ENCODE measurements around the gene DNAJC13.

Gene DNAJC13

GRCh38 chr3:132499071-132499470 is 81.8 kb downstream of the DNAJC13 start:
- no peak for DNase-seq

DNA sequence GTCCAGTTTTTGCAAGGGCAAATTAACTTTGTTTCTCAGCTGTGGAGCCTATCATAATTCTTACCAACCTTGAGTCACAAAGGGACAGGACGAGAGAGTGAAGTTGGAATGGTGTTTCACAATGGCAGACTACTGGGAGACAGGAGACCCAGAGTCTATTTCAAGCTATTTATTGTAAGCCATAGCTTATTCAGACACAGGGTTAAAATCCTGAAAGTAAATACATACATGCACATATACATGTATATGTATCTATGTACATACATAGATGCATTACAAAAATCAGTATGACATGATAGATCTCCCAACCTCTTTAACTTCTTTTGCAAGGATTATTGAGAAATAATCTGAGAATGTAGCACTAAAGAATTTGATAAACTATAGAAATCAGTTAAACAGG is 86.3 kb downstream of the DNAJC13 start:
- DNase-seq = no peak

DNA sequence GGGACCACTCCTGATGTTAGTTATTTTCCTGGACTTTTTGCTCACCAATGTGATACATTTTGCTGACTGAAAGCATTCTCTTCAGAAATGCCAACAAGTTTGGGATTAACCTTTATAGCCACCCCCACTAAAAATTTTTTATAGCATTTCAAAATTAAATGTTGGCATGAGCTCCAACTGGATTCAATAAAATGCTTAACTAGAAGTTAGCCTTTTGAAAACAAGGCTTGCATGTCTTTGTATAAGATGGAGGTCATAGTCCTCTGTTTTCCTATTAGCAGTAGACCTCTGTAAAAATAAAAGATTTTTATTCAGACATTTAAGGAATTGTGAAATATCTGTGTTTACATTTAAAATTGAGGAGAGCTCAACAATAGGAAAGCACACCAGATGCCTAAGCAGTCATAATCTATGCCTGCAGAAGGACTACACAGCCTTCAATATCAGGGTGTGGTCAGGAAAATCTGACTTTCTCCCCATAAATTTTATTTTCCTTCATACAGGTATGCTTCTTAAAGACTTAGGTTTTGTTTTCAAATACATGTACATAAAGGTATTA is 87.2 kb downstream of the DNAJC13 start:
- no peak for DNase-seq

DNA sequence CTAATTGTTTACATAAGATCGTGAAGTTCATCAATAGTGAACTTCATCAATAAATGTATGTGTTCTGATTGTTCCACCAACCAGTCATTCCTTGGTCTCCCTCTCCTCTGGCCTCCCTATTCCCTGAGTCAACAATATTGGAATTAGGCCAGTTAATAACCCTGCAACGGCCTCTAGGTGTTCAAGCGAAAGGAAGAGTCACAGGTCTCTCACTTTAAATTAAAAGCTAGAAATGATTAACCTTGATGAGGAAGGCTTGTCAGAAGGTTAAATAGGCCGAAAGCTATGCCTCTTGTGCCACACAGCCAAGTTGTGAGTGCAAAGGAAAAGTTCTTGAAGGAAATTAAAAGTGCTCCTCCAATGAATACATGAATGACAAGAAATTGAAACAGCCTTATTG is 90.4 kb downstream of the DNAJC13 start:
- no peak for DNase-seq

DNA sequence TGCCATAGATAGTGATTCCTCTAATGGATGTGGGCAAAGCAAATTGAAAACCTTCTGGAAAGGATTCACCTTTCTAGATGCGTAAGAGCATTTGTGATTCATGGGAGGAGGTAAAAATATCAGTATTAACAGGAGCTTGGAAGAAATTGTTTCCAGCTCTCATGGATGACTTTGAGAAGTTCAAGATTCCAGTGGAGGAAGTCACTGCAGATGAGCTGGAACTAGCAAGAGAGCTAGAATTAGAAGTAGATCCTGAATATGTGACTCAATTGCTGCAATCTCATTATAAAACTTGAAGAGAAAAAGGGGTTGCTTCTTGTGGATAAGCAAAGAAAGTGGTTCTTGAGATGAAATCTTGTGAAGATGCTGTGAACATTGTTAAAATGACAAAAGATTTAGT is 91.8 kb downstream of the DNAJC13 start:
- no peak for DNase-seq

DNA sequence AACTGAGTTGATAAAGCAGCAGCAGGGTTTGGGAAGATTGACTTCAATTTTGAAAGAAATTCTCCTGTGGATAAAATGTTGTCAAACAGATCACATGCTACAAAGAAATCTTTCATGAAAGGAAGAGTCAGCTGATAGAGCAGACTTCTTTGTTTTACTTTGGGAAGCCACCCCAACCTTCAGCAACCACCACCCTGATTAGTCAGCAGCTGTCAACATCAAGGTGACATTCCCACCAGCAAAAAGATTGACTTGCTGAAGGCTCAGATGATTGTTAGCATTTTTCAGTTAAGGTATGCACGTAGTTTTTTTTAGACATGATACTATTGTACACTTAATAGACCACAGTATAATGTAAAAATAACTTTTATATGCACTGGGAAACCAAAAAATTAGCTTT is 92.2 kb downstream of the DNAJC13 start:
- DNase-seq = no peak

GRCh38 chr3:132513057-132513456 is 95.8 kb downstream of the DNAJC13 start:
- DNase-seq = no peak

DNA sequence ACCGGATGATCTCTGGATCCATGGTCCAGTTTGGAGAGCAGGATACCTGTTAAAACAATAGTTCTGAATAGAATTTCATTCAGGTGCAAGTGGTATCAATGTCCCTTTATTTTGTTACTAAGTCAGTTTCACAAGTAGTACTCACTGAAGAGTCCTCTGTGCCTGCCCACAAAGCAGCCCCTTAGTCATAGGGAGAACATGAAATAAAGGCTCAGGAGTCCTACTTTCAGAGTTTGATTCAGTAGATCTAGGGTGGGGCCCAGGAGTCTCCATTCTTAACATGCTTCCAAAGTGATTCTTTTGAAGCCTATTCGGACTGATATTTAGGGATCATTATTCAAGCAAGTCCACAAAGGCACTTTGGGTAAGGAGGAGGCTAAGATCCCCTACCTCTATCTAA is 100.0 kb downstream of the DNAJC13 start:
- DNase-seq = no peak

GRCh38 chr3:132519914-132520313 is 102.6 kb downstream of the DNAJC13 start:
- DNase-seq = no peak

- DNase-seq = no peak
Observed at GRCh38 chr3:132521901-132522300, 104.6 kb downstream of the DNAJC13 start.

DNA sequence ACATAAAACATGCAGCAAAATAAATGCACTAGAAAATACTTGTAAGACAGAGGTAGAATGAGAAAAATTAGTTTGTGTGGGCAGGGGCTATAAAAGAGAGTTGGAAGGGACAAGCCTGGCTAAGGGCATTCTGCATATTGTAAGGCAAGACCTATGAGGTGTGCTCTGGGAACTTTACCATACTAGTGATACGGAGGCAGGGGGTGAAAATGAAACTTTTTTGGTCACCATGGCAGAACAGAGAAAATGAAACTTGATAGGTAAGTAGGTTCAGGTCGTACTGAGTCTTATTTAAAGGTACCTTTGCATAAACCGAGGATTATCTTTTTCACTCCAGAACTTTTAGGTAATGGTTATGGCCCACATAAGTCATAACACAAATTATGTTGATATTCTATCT is 105.1 kb downstream of the DNAJC13 start:
- no peak for DNase-seq

DNA sequence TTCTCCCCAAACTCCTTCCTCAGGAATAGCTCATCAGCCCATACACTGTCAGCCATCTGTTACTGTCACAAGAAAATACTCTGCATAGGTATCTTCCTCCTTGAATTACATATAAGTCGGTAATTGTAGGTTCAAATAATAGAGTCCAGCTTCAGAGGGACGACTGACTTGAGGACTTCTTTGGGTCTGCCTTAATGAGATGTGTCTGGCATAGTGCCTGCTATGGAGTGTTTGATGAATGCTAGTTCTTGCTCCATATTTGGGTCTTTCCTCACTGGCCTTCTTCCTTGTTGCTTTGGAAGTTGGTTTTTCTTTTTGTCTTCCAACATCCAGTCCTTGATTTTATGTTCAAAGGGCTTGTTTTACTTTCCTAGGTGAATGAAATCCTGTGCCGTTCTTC is 113.3 kb downstream of the DNAJC13 start:
- DNase-seq = no peak

DNA sequence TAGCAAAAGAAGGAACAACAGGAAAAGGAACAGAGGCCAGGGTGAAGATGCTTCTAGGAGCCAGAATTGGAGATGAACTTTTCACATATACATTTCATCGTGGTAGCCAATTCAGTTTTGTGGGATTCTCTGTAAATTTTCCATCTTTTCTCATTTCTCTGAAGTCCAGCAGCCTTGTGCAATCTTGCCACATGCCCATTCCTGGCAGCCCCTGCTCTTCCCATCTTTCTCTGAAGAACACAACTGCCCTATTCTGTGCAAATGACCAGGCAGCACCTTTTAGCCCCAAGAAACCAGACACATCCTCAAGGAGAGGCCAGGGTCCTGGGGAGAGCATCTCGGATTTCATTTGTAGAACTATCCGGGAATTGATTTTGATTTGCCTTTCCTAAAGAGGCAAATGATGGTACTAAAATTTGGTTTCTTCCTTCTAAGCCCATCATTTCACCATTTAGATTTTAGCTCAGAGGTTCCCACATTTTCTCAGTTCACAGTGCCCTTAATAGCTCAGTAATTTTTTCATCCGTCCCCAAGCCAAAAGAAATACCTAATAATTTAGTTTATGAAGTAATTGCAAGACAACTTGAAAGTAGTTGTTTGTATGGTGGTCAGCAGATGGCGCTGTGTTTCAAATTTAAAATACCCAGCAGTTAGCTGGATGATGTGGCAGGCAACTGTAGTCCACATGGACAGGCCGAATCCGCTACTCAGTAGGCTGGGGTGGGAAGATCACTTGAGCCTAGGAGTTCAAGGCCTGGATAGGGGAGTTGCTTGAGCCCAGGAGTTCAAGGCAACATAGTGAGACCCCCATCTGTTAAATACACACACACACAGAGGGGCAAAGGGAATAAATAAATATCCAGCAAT is 118.5 kb downstream of the DNAJC13 start:
- peak; percentile 74 for DNase-seq

DNA sequence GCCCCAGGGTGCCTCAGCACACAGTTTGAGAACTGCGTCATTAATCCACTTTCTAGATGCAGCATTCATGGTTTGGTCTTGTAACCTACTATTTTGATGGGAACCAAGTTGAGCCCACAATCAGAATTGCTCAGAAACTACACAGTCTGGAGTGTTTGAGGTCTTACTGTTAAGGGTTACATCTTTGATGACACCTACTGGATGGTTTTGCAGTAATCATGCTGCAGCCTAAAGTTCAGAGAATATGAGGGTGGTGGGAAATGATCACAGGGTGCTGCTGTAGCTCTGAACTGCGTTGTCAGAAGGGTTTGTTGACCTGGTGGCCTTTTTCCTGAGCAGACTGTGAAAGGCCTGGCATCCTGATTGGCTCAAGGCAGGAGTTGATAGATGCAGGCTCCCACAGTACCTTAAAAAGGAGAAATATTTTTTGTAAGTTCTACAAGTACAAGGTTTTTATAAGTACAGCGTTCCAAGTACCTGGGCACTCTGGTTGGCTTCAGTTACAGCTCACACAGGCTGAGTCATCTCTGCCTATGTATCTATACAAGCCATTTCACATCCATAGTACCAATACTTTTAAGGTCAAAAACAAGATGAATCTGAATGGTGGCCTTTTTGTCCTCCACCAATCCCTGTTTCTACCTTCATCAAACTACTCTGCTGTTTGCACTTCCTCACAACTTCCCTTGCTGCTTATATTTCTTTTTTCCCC is 119.3 kb downstream of the DNAJC13 start:
- DNase-seq = no peak

DNA sequence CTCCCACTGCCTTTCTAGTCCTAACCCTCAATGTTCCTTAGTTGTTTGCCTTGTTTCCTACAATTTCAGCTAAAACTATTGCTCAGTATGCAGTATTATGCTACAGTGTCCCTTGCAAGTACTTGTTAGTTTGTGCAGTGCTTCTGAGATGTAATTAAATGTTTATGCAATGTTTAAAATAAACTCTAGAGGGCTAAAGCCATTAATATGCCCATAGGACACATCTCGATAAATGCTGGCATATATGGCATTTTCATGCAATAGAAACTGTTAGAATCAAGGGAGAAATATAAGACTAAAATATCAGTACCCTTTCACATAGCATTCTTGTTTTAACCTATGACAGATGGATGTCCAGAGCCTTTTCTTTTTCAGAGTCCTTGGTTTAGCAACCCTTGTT is 120.0 kb downstream of the DNAJC13 start:
- DNase-seq = no peak

DNA sequence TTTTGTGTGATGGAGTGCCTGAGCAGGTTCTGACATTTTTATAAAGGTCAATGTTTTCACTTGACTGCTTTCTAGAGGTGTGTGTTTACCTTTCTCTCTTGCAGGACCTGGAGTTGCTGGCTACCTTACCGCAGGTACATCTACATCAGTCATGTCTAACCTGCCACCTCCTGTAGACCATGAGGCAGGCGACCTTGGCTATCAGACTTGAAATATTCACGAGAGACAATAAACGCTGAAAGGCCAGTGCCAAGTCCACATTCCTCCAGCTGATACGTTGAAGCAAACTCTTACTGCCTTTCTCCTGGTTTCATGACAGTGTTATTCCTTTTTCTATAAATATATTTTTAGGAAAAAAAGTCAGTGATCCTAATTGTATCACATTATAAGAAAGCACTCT is 120.8 kb downstream of the DNAJC13 start:
- DNase-seq = no peak

- no peak for DNase-seq
Observed at GRCh38 chr3:132539681-132540080, 122.4 kb downstream of the DNAJC13 start.

- no peak for DNase-seq
Observed at GRCh38 chr3:132542577-132542976, 125.3 kb downstream of the DNAJC13 start.

GRCh38 chr3:132543011-132543739 is 125.9 kb downstream of the DNAJC13 start:
- DNase-seq = no peak

GRCh38 chr3:132544130-132544529 is 126.8 kb downstream of the DNAJC13 start:
- DNase-seq = no peak

DNA sequence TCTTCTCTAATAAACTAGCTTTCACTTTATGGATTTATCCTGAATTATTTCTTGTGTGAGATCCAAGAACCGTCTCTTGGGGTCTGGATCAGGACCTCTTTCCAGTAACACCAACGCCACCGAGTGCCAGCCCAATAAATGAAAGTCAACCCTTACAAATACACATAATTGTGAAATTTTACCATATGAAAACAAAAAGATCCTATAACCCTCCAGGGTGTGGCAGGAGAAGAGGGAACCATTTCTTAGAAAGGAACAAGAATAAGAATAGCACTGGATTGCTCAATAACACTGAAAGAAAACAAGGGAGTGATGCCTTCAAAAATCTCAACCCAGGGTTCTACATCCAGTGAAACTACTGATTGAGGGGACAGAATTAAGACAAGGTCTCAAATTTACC is 128.2 kb downstream of the DNAJC13 start:
- DNase-seq = no peak

DNA sequence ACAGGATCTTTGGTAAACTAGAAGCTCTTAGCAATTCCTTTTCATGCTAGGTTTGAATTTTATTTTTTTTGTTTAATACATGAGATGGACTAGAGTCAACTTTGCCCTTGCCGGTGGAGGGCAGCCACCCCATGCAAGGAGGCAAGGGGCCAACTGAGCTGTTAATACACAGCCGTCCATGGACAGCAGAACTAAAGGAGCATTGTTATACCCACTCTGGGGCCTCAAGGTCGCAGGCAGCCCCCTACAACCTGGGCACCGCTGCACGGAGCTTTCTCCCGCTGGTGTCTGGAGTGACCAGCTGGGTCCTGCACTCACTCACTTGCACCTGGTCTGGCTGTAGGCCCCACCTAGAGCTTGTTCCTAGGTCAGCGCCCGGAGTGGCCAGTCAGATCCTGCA is 131.9 kb downstream of the DNAJC13 start:
- DNase-seq = no peak

DNA sequence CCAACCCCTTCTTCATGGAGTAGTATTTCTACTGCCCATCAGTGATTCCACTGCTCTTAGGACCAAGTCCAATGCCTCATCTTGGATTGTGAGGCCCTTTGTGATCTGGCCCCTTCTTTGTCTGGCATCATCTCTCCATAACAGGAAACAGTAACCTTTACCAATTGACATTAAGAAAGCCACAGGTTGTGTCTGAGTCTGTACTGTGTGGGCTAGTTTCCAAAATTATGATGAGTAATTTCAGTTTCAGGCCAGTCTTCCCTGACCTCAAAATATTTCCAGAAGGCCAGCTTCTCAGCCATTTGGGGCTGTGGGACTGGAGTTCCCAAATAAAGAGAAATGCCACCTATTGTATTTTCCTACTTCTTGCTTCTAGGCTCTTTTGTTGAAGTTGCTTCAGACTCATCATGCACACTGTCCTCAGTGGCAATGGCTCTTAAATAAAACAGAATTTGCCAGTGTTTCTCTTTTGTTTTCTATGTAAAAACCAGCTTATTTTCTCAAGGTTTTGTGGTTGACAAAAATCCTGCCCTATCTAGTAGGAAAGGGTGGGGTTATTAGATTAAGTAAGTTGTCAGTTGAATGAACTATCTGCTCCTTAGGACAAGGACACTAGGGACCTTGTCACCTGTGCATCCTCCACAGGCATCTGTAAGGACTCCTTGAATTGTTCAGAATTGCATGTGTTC is 132.7 kb downstream of the DNAJC13 start:
- DNase-seq = no peak
